Mesendoderm (in vitro differentiated cells): Measurements from ENCODE around the gene ELK1.
A peak's percentile ranks its signal among the peaks of the same experiment; 100 is the strongest.

ENCODE experiments used
- DNase-seq: peaks from one replicate; pipeline ENCODE4 v3.0.0; 2013
- H2AK5ac ChIP-seq: 2 replicates; pipeline ENCODE4 v1.6.1; 2013; ENCODE audit warnings: low read length, inconsistent platforms
- H2BK120ac ChIP-seq: 2 replicates; pipeline ENCODE4 v1.6.1; 2013; ENCODE audit warnings: low read depth, mild to moderate bottlenecking, low read length, moderate library complexity, mixed read lengths
- H2BK15ac ChIP-seq: replicated peaks from 2 replicates; pipeline ENCODE4 v1.6.1; 2013; ENCODE audit warnings: low read depth, mild to moderate bottlenecking, moderate library complexity
- H2BK5ac ChIP-seq: 2 replicates; pipeline ENCODE4 v1.6.1; 2013; ENCODE audit warnings: low read length, inconsistent platforms
- H3K18ac ChIP-seq: 2 replicates; pipeline ENCODE4 v1.6.1; 2013; ENCODE audit warnings: mild to moderate bottlenecking, low read length, mixed read lengths
- H3K23ac ChIP-seq: one replicate; pipeline ENCODE4 v1.6.1; 2013; ENCODE audit warnings: low read length
- H3K27ac ChIP-seq: 2 replicates; pipeline ENCODE4 v1.5.1; 2013; ENCODE audit warnings: low read depth, mild to moderate bottlenecking, inconsistent platforms, low read length, moderate library complexity
- H3K27me3 ChIP-seq: 2 replicates; pipeline ENCODE4 v1.6.1; 2013; ENCODE audit warnings: low read length, control low read depth, mild to moderate bottlenecking, inconsistent platforms; ENCODE audit not compliant: insufficient read depth, poor library complexity
- H3K36me3 ChIP-seq: 2 replicates; pipeline ENCODE4 v1.6.1; 2013; ENCODE audit warnings: low read length, inconsistent platforms; ENCODE audit not compliant: control insufficient read depth, insufficient read depth
- H3K4ac ChIP-seq: one replicate; pipeline ENCODE4 v1.6.1; 2013; ENCODE audit warnings: low read depth, mild to moderate bottlenecking, low read length, moderate library complexity
- H3K4me1 ChIP-seq: 2 replicates; pipeline ENCODE4 v1.6.1; 2013; ENCODE audit warnings: low read depth, low read length, inconsistent platforms; ENCODE audit not compliant: control insufficient read depth
- H3K4me2 ChIP-seq: 2 replicates; pipeline ENCODE4 v1.6.1; 2013; ENCODE audit warnings: low read length
- H3K4me3 ChIP-seq: 2 replicates; pipeline ENCODE4 v1.5.1; 2013; ENCODE audit warnings: mild to moderate bottlenecking, low read length
- H3K56ac ChIP-seq: one replicate; pipeline ENCODE4 v1.6.1; 2013; ENCODE audit warnings: low read length
- H3K79me1 ChIP-seq: 2 replicates; pipeline ENCODE4 v1.6.1; 2013; ENCODE audit warnings: low read length, inconsistent platforms
- H3K79me2 ChIP-seq: 2 replicates; pipeline ENCODE4 v1.6.1; 2013; ENCODE audit warnings: mild to moderate bottlenecking, low read length; ENCODE audit not compliant: control insufficient read depth, insufficient read depth
- H3K9ac ChIP-seq: 2 replicates; pipeline ENCODE4 v1.6.1; 2013; ENCODE audit warnings: low read length, inconsistent platforms
- H4K5ac ChIP-seq: one replicate; pipeline ENCODE4 v1.6.1; 2013; ENCODE audit warnings: low read length
- H4K8ac ChIP-seq: one replicate; pipeline ENCODE4 v1.6.1; 2013; ENCODE audit warnings: low read depth, mild to moderate bottlenecking, control low read depth, low read length, moderate library complexity
- WGBS: extraction: QIAGEN DNeasy Blood & Tissue Kit; methylation state at CpG from one replicate; pipeline ENCODE4 v1.1.7; 2013; ENCODE audit warnings: low lambda C conversion rate, missing lambda C conversion rate; ENCODE audit not compliant: insufficient coverage; ENCODE audit errors: extremely low coverage; 5-methylcytosine and 5-hydroxymethylcytosine counted together

The ELK1 gene

GRCh38 chrX:47625365-47625764 lies 25.0 kb downstream of the ELK1 start:
- Histone ChIP-seq H3K4me3 (no peak overlapping the region), H2BK15ac (no peak overlapping the region), H2AK5ac (no peak overlapping the region), H4K8ac (no peak overlapping the region), H3K27ac (no peak overlapping the region), H3K36me3 (no peaks in the 10 kb centered on the region), H3K4me1 (no peaks in the 10 kb centered on the region), H3K27me3 (no peaks in the 10 kb centered on the region), H3K4ac (no peak overlapping the region), H3K18ac (no peak overlapping the region), H2BK120ac (no peak overlapping the region), H2BK5ac (no peak overlapping the region), H4K5ac (no peak overlapping the region), H3K56ac (no peak overlapping the region), H3K79me1 (no peaks in the 10 kb centered on the region), H3K79me2 (no peaks in the 10 kb centered on the region), H3K9ac (no peak overlapping the region), H3K4me2 (no peak overlapping the region), H3K23ac (no peak overlapping the region)
- WGBS, result no CpG with 5 or more reads among the region's 2 CpGs
- no peak for DNase-seq

GRCh38 chrX:47623540-47624027 lies 26.8 kb downstream of the ELK1 start:
- Histone ChIP-seq H2BK120ac (no peak overlapping the region), H2BK15ac (no peak overlapping the region), H3K56ac (peak overlapping the region; percentile 83), H3K4me3 (no peak overlapping the region), H3K4ac (no peak overlapping the region), H4K8ac (no peak overlapping the region), H3K79me2 (no peaks in the 10 kb centered on the region), H2BK5ac (no peak overlapping the region), H3K27me3 (no peaks in the 10 kb centered on the region), H2AK5ac (no peak overlapping the region), H3K4me2 (peak overlapping the region; percentile 36), H3K27ac (no peak overlapping the region), H3K9ac (peak overlapping the region; percentile 54), H3K4me1 (no peaks in the 10 kb centered on the region), H3K79me1 (no peaks in the 10 kb centered on the region), H3K36me3 (no peaks in the 10 kb centered on the region), H3K18ac (no peak overlapping the region), H4K5ac (no peak overlapping the region), H3K23ac (no peak overlapping the region)
- no CpG with 5 or more reads among the region's 35 CpGs for WGBS
- DNase-seq, result peak; percentile 91

DNA sequence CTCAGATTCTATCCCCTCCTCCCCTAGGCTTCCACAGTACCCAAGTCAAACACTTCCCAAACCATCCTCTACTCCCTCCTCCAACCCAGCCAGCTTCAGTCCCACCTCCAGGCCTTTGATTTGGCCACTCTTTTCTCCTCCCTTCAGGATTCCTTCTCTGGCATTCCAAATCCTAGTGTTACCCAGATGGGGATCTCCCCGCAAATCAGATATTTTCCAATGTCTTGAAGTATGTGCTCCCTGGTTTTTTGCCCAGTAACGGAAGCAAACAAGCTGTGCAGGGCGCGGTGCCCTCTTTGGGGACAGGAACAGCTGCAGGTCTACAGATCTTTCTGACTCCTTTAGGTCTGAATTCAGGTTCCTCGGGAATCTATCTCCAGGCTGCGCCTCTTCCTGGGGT lies 28.5 kb downstream of the ELK1 start:
- no peaks in the 10 kb centered on the region for H3K36me3 ChIP-seq
- H3K27me3 ChIP-seq, result no peaks in the 10 kb centered on the region
- no CpG with 5 or more reads among the region's 6 CpGs for WGBS
- no peak overlapping the region for H3K4me2 ChIP-seq
- H3K9ac ChIP-seq, result no peak overlapping the region
- H3K4me3 ChIP-seq, result no peak overlapping the region
- H4K5ac ChIP-seq, result no peak overlapping the region
- no peaks in the 10 kb centered on the region for H3K4me1 ChIP-seq
- H2AK5ac ChIP-seq, result no peak overlapping the region
- no peak overlapping the region for H2BK15ac ChIP-seq
- H3K79me1 ChIP-seq, result no peaks in the 10 kb centered on the region
- H3K27ac ChIP-seq, result no peak overlapping the region
- H3K23ac ChIP-seq, result no peak overlapping the region
- H3K18ac ChIP-seq, result no peak overlapping the region
- H2BK5ac ChIP-seq, result no peak overlapping the region
- H4K8ac ChIP-seq, result no peak overlapping the region
- no peak overlapping the region for H3K56ac ChIP-seq
- H2BK120ac ChIP-seq, result no peak overlapping the region
- H3K79me2 ChIP-seq, result no peaks in the 10 kb centered on the region
- no peak overlapping the region for H3K4ac ChIP-seq
- no peak for DNase-seq

DNA sequence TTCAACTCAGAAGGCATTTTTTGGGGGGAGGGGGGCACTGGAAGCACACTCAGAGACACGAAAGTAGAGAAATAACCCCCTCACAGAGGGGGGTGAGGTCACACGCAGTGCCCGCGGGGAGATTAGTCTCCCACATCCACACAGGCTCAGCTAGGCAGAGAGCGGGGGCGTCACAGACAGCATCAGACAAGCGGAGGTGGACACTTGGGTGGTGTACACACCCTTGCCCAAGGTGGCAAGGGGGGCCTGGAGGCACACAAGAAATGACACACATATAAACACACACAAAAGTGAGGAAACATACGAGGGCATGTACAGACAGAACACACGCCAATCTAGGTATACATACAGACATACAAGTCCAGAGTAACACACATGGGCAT lies 30.1 kb downstream of the ELK1 start:
- no peak for DNase-seq
- Histone ChIP-seq H3K79me1 (no peaks in the 10 kb centered on the region), H3K56ac (no peak overlapping the region), H3K79me2 (no peaks in the 10 kb centered on the region), H2BK15ac (no peak overlapping the region), H4K5ac (no peak overlapping the region), H2AK5ac (no peak overlapping the region), H3K4me3 (no peak overlapping the region), H4K8ac (no peak overlapping the region), H3K18ac (no peak overlapping the region), H3K4ac (no peak overlapping the region), H2BK120ac (no peak overlapping the region), H3K36me3 (no peaks in the 10 kb centered on the region), H3K27me3 (no peaks in the 10 kb centered on the region), H3K23ac (no peak overlapping the region), H2BK5ac (no peak overlapping the region), H3K4me2 (no peak overlapping the region), H3K9ac (no peak overlapping the region), H3K27ac (no peak overlapping the region), H3K4me1 (no peaks in the 10 kb centered on the region)
- WGBS, result no CpG with 5 or more reads among the region's 9 CpGs

DNA sequence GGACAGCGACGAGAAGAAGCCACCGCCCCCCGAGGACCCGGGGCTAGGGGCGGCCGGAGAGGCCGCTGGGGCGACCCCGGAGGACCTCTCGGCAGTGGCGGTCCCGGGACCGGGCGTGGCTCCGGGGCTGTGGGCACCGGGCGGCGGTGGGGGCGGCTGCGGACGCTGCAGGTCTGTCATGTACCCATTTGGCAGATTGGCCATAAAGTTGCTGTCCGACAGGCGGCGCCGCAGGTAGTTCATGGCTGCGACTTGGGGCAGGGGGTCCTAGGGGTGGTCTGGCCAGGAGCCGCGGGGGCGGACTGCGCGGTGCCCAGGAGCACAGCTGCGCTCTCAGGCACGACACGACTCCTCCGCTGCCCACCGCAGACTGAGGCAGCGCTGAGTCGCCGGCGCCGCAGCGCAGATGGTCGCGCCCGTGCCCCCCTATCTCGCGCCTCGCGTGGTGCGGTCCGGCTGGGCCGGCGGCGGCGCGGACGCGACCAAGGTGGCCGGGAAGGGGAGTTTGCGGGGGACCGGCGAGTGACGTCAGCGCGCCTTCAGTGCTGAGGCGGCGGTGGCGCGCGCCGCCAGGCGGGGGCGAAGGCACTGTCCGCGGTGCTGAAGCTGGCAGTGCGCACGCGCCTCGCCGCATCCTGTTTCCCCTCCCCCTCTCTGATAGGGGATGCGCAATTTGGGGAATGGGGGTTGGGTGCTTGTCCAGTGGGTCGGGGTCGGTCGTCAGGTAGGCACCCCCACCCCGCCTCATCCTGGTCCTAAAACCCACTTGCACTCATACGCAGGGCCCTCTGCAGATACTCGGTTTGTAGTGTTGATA lies 30.7 kb downstream of the ELK1 start, which contains the start of gene SYN1:
TSS of gene SYN1 (minus strand) at position 372 of the 817 bp plus-strand sequence. CDS start at position 243, 129 bp downstream.
- Histone ChIP-seq H2BK5ac (no peak within 1 kb of the TSS), H3K56ac (no peak within 1 kb of the TSS), H3K36me3 (no peaks in the 10 kb centered on the region), H3K4ac (no peak within 1 kb of the TSS), H3K27ac (no peak within 1 kb of the TSS), H2AK5ac (no peak within 1 kb of the TSS), H3K9ac (no peak within 1 kb of the TSS), H3K23ac (no peak within 1 kb of the TSS), H3K27me3 (no peaks in the 10 kb centered on the region), H3K4me2 (no peak within 1 kb of the TSS), H3K4me3 (no peak within 1 kb of the TSS), H3K79me2 (no peaks in the 10 kb centered on the region), H2BK15ac (no peak within 1 kb of the TSS), H3K79me1 (no peaks in the 10 kb centered on the region), H4K8ac (no peak within 1 kb of the TSS), H3K4me1 (no peaks in the 10 kb centered on the region), H2BK120ac (no peak within 1 kb of the TSS), H3K18ac (no peak within 1 kb of the TSS), H4K5ac (no peak within 1 kb of the TSS)
- peak; percentile 82 for DNase-seq
- WGBS, result no CpG with 5 or more reads among the region's 88 CpGs
